HepG2 (cell line): Measurements from ENCODE around the gene SERPINB6. TPM values are rescaled to one million over a fixed set of nuclear protein-coding genes. Genes with fewer than 3 reads are reported as not detected.
A peak's percentile ranks its signal among the peaks of the same experiment; 100 is the strongest.

Experiments used
- AGO1 ChIP-seq: fragments of 200-400 bp; formaldehyde crosslinking; IDR thresholded peaks from 2 replicates; pipeline ENCODE4 v1.6.1; 2017; ENCODE audit warnings: mild to moderate bottlenecking, low read depth, low read length, moderate library complexity; ENCODE audit not compliant: poor library complexity, severe bottlenecking
- ATF1 ChIP-seq: IDR thresholded peaks from 2 replicates; pipeline ENCODE4 v1.6.1; 2016; ENCODE audit warnings: mild to moderate bottlenecking, control low read depth
- ATF7-NPFF ChIP-seq: sonication (generic); formaldehyde crosslinking; IDR thresholded peaks from 2 replicates; pipeline ENCODE4 v1.8.1; 2023; ENCODE audit warnings: mild to moderate bottlenecking, low read depth, missing genetic modification reagents, moderate library complexity
- BORCS8-MEF2B ChIP-seq: sonication (generic); formaldehyde crosslinking; IDR thresholded peaks from 2 replicates; pipeline ENCODE4 v1.8.0; 2022; ENCODE audit warnings: mild to moderate bottlenecking, missing genetic modification reagents
- EEA1 ChIP-seq: sonication (generic); formaldehyde crosslinking; IDR thresholded peaks from 2 replicates; pipeline ENCODE4 v1.5.1; 2020; ENCODE audit warnings: mild to moderate bottlenecking, missing genetic modification reagents, borderline replicate concordance
- EED ChIP-seq: sonication (generic); formaldehyde crosslinking; IDR thresholded peaks from 2 replicates; pipeline ENCODE4 v1.5.0; 2020; ENCODE audit warnings: mild to moderate bottlenecking, missing genetic modification reagents
- FOSL1 ChIP-seq: sonication (generic); formaldehyde crosslinking; IDR thresholded peaks from 2 replicates; pipeline ENCODE4 v1.9.0; 2021; ENCODE audit warnings: missing genetic modification reagents, borderline replicate concordance
- GZF1 ChIP-seq: sonication (generic); formaldehyde crosslinking; IDR thresholded peaks from 2 replicates; pipeline ENCODE4 v1.5.1; 2020; ENCODE audit warnings: mild to moderate bottlenecking, missing genetic modification reagents
- KLF11 ChIP-seq: IDR thresholded peaks from 2 replicates; pipeline ENCODE4 v1.6.1; 2016; ENCODE audit warnings: missing compliant biosample characterization
- REPIN1 ChIP-seq: sonication (generic); formaldehyde crosslinking; IDR thresholded peaks from 2 replicates; pipeline ENCODE4 v1.8.0; 2022; ENCODE audit warnings: missing genetic modification reagents, low read depth, mild to moderate bottlenecking, borderline replicate concordance
- ZNF136 ChIP-seq: sonication (generic); formaldehyde crosslinking; IDR thresholded peaks from 2 replicates; pipeline ENCODE4 v1.8.1; 2022; ENCODE audit warnings: low read depth, mild to moderate bottlenecking, moderate library complexity, missing genetic modification reagents
- ZNF264 ChIP-seq: sonication (generic); formaldehyde crosslinking; IDR thresholded peaks from 2 replicates; pipeline ENCODE4 v1.4.0; 2020; ENCODE audit warnings: missing genetic modification reagents
- ZNF607 ChIP-seq: sonication (generic); formaldehyde crosslinking; IDR thresholded peaks from 2 replicates; pipeline ENCODE4 v1.5.1; 2020; ENCODE audit warnings: missing genetic modification reagents, mild to moderate bottlenecking, borderline replicate concordance
- ZNF75D ChIP-seq: sonication (generic); formaldehyde crosslinking; IDR thresholded peaks from 2 replicates; pipeline ENCODE4 v1.8.1; 2023; ENCODE audit warnings: missing genetic modification reagents, mild to moderate bottlenecking, borderline replicate concordance
- ZNF766 ChIP-seq: sonication (generic); formaldehyde crosslinking; IDR thresholded peaks from 2 replicates; pipeline ENCODE4 v1.5.0; 2020; ENCODE audit warnings: missing genetic modification reagents, borderline replicate concordance
- ZNF777 ChIP-seq: sonication (generic); formaldehyde crosslinking; IDR thresholded peaks from 2 replicates; pipeline ENCODE4 v1.4.0; 2020; ENCODE audit warnings: missing genetic modification reagents
- polyA plus RNA-seq, 8 experiments: library from polyadenylated mRNA; depleted of rRNA in 3 of 8; stranded (reverse) in 7 of 8; unstranded in 1 of 8; fragments of >200 nt; fragmentation: Illumina TruSeq in 4 of 8; extraction: Trizol in 4 of 8; gene quantifications; 2 replicates each; pipeline versions ENCODE4 v1.2.1 to v1.2.3, GENCODE V29; 2011 to 2016; ENCODE audit warnings: low read depth in 4 of 8, missing spikeins in 1 of 8, mixed read lengths in 1 of 8; ENCODE audit not compliant: insufficient read depth in 1 of 8
- total RNA-seq, 5 experiments: library from RNA; depleted of rRNA; stranded (reverse); fragments of >200 nt; fragmentation: Illumina TruSeq; extraction: Trizol; gene quantifications; 2 replicates each; pipeline ENCODE4 v1.2.3, GENCODE V29; 2016; ENCODE audit warnings: low read depth in 1 of 5
- TF ChIP-seq, protein P1 (sequence below): sonication (generic); formaldehyde crosslinking; IDR thresholded peaks from 2 replicates; pipeline ENCODE4 v1.4.0; 2020; ENCODE audit warnings: mild to moderate bottlenecking, missing genetic modification reagents
- TF ChIP-seq, protein P2 (sequence below): sonication (generic); formaldehyde crosslinking; conservative IDR thresholded peaks from 2 replicates; pipeline ENCODE4 v1.8.0; 2022; ENCODE audit warnings: missing genetic modification reagents
- TF ChIP-seq, protein P3 (sequence below): sonication (generic); IDR thresholded peaks from 2 replicates; pipeline ENCODE4 v1.6.1; 2016; ENCODE audit warnings: low read depth, borderline replicate concordance
- TF ChIP-seq, protein P4 (sequence below): sonication (generic); formaldehyde crosslinking; IDR thresholded peaks from 2 replicates; pipeline ENCODE4 v1.4.0; 2020; ENCODE audit warnings: mild to moderate bottlenecking, missing genetic modification reagents
- TF ChIP-seq, protein P5 (sequence below): sonication (generic); formaldehyde crosslinking; IDR thresholded peaks from 2 replicates; pipeline ENCODE4 v1.4.0; 2020; ENCODE audit warnings: mild to moderate bottlenecking, missing genetic modification reagents

SERPINB6 gene
- total and polyA plus RNA-seq, 2 of the 13 experiments (the other 11 are each of a cell fraction or from before 2014, with no cell fraction given): 38.2 to 61.3 TPM

DNA sequence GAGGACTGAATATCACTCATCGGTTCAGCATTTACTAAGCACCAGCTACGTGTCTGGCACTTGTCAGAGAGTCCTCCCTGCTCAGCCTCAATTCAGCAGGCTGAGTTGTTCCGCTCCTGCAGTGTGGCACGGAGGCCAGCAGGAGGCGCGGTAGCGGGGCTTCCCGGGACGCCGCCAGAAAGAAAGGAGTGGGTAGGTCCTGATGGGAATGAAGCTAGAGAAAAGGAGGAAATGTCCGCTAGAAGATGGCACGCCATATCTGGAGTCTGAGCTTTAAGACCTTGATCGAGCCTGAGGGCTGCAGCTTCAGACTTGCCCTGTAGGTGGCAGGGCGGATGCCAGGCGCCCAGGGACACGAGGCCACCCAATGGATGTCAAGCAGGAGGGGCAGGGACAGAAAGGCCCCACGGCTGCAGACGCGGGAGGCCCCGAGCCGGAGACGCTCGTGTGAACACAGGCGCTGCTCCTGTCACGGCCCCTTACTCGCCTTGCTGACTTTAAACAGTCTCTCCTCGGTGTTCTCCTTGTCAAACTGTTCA lies 18.7 kb downstream of the SERPINB6 start (continued):
- TF ChIP-seq, protein P1, sequence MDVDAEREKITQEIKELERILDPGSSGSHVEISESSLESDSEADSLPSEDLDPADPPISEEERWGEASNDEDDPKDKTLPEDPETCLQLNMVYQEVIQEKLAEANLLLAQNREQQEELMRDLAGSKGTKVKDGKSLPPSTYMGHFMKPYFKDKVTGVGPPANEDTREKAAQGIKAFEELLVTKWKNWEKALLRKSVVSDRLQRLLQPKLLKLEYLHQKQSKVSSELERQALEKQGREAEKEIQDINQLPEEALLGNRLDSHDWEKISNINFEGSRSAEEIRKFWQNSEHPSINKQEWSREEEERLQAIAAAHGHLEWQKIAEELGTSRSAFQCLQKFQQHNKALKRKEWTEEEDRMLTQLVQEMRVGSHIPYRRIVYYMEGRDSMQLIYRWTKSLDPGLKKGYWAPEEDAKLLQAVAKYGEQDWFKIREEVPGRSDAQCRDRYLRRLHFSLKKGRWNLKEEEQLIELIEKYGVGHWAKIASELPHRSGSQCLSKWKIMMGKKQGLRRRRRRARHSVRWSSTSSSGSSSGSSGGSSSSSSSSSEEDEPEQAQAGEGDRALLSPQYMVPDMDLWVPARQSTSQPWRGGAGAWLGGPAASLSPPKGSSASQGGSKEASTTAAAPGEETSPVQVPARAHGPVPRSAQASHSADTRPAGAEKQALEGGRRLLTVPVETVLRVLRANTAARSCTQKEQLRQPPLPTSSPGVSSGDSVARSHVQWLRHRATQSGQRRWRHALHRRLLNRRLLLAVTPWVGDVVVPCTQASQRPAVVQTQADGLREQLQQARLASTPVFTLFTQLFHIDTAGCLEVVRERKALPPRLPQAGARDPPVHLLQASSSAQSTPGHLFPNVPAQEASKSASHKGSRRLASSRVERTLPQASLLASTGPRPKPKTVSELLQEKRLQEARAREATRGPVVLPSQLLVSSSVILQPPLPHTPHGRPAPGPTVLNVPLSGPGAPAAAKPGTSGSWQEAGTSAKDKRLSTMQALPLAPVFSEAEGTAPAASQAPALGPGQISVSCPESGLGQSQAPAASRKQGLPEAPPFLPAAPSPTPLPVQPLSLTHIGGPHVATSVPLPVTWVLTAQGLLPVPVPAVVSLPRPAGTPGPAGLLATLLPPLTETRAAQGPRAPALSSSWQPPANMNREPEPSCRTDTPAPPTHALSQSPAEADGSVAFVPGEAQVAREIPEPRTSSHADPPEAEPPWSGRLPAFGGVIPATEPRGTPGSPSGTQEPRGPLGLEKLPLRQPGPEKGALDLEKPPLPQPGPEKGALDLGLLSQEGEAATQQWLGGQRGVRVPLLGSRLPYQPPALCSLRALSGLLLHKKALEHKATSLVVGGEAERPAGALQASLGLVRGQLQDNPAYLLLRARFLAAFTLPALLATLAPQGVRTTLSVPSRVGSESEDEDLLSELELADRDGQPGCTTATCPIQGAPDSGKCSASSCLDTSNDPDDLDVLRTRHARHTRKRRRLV (CRISPR knock-in tag): 0 out of 2 replicates have a peak, but pooled peaks have one; percentile 66
- no peak for TF ChIP-seq ZNF607 (CRISPR knock-in tag)
- TF ChIP-seq ZNF264 (CRISPR knock-in tag): peak; percentile 82
- TF ChIP-seq GZF1 (CRISPR knock-in tag): no peak
- peak; percentile 71 for TF ChIP-seq ZNF766 (CRISPR knock-in tag)
- peak; percentile 46; the same call in 1 of the 2 replicates for TF ChIP-seq ZNF777 (CRISPR knock-in tag)
- TF ChIP-seq, protein P2, sequence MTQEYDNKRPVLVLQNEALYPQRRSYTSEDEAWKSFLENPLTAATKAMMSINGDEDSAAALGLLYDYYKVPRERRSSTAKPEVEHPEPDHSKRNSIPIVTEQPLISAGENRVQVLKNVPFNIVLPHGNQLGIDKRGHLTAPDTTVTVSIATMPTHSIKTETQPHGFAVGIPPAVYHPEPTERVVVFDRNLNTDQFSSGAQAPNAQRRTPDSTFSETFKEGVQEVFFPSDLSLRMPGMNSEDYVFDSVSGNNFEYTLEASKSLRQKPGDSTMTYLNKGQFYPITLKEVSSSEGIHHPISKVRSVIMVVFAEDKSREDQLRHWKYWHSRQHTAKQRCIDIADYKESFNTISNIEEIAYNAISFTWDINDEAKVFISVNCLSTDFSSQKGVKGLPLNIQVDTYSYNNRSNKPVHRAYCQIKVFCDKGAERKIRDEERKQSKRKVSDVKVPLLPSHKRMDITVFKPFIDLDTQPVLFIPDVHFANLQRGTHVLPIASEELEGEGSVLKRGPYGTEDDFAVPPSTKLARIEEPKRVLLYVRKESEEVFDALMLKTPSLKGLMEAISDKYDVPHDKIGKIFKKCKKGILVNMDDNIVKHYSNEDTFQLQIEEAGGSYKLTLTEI (CRISPR knock-in tag): no peak
- TF ChIP-seq ATF7-NPFF (CRISPR knock-in tag): no peak; the same call in 1 of the 2 replicates
- TF ChIP-seq, protein P3, sequence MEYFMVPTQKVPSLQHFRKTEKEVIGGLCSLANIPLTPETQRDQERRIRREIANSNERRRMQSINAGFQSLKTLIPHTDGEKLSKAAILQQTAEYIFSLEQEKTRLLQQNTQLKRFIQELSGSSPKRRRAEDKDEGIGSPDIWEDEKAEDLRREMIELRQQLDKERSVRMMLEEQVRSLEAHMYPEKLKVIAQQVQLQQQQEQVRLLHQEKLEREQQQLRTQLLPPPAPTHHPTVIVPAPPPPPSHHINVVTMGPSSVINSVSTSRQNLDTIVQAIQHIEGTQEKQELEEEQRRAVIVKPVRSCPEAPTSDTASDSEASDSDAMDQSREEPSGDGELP: no peak
- no peak for TF ChIP-seq EED (CRISPR knock-in tag)
- TF ChIP-seq BORCS8-MEF2B: peak; percentile 86
- TF ChIP-seq REPIN1 (CRISPR knock-in tag): peak; percentile 46; the same call in 1 of the 2 replicates
- TF ChIP-seq, protein P4, sequence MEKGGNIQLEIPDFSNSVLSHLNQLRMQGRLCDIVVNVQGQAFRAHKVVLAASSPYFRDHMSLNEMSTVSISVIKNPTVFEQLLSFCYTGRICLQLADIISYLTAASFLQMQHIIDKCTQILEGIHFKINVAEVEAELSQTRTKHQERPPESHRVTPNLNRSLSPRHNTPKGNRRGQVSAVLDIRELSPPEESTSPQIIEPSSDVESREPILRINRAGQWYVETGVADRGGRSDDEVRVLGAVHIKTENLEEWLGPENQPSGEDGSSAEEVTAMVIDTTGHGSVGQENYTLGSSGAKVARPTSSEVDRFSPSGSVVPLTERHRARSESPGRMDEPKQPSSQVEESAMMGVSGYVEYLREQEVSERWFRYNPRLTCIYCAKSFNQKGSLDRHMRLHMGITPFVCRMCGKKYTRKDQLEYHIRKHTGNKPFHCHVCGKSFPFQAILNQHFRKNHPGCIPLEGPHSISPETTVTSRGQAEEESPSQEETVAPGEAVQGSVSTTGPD: no peak
- TF ChIP-seq KLF11: no peak
- peak; percentile 39 for TF ChIP-seq AGO1
- TF ChIP-seq ZNF75D (CRISPR knock-in tag): no peak
- TF ChIP-seq, protein P5, sequence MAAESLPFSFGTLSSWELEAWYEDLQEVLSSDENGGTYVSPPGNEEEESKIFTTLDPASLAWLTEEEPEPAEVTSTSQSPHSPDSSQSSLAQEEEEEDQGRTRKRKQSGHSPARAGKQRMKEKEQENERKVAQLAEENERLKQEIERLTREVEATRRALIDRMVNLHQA: no peak
- peak; percentile 95 for TF ChIP-seq ZNF136 (CRISPR knock-in tag)
- TF ChIP-seq ATF1 (CRISPR knock-in tag): no peak
- no peak for TF ChIP-seq FOSL1 (CRISPR knock-in tag)
- TF ChIP-seq EEA1: 0 out of 2 replicates have a peak, but pooled peaks have one; percentile 78
